Measurements from ENCODE around the gene GALR3.
"Not testable (repeated sequence)": the region's sequence is repeated elsewhere in the genome, so short reads cannot be mapped to it uniquely, and the experiment has no call there.

Gene GALR3

GRCh38 chr22:37792494-37792893 is 30.7 kb upstream of the GALR3 start:
- ChIA-PET CTCF (interaction anchor here (0.7 to 1.1 kb wide), 3 partner anchors 14 to 149 kb away, joined by 3 to 4 read pairs (median 3); no protein-coding TSS in a partner anchor), POLR2A (interaction anchor here (0.6 to 1.8 kb wide), 2 partner anchors 13 to 134 kb away, joined by 3 to 6 read pairs; partner anchors contain the start of gene PDXP)
- no peak for DNase-seq (ENCODE audit: extremely low spot score)
- no peak for TF ChIP-seq LEF1 (IDR thresholded peaks at IDR 0.05; ENCODE audit: borderline replicate concordance)
- no peak for TF ChIP-seq SUZ12 (IDR thresholded peaks at IDR 0.05)
- TF ChIP-seq TARDBP (IDR thresholded peaks at IDR 0.05), result no peak
- TF ChIP-seq L3MBTL2 (conservative IDR thresholded peaks at IDR 0.05), result no peak
- no peak for TF ChIP-seq CTBP1 (IDR thresholded peaks at IDR 0.05; ENCODE audit: borderline replicate concordance)
- TF ChIP-seq FOXA1 (IDR thresholded peaks at IDR 0.05), result no peak
- TF ChIP-seq ELF4 (IDR thresholded peaks at IDR 0.05), result no peak
- TF ChIP-seq FOXM1 (IDR thresholded peaks at IDR 0.05; ENCODE audit: borderline replicate concordance), result no peak
- TF ChIP-seq FOXK2 (IDR thresholded peaks at IDR 0.05), result no peak
- no peak for TF ChIP-seq ARNT (IDR thresholded peaks at IDR 0.05)
- TF ChIP-seq ZNF384 (IDR thresholded peaks at IDR 0.05), result no peak

GRCh38 chr22:37794376-37794775 is 28.8 kb upstream of the GALR3 start:
- CTCF ChIA-PET, result no interaction called here
- TF ChIP-seq LEF1 (IDR thresholded peaks at IDR 0.05; ENCODE audit: borderline replicate concordance) (no peak), HDGF (IDR thresholded peaks at IDR 0.05; ENCODE audit: borderline replicate concordance) (no peak), FOXK2 (IDR thresholded peaks at IDR 0.05) (no peak), ELF4 (IDR thresholded peaks at IDR 0.05) (no peak), SP1 (IDR thresholded peaks at IDR 0.05) (no peak), PKNOX1 (IDR thresholded peaks at IDR 0.05) (no peak), BHLHE40 (IDR thresholded peaks at IDR 0.05; ENCODE audit: borderline replicate concordance) (no peak)
- POLR2A ChIA-PET, result interaction anchor here (1.0 to 2.4 kb wide), 2 partner anchors 11 to 13 kb away, joined by 3 to 10 read pairs; partner anchors contain the start of gene GCAT
- no peak for DNase-seq (ENCODE audit: extremely low spot score)

GRCh38 chr22:37796079-37796478 is 27.1 kb upstream of the GALR3 start:
- DNase-seq (ENCODE audit: extremely low spot score), result no peak
- TF ChIP-seq PKNOX1 (IDR thresholded peaks at IDR 0.05), result no peak
- ChIA-PET CTCF (interaction anchor here (0.6 kb wide), 1 partner anchor 58 kb away, joined by 3 read pairs; no protein-coding TSS in a partner anchor), POLR2A (interaction anchor here (1.0 kb wide), 1 partner anchor 9 kb away, joined by 4 read pairs; a partner anchor contains a TSS)

- DNase-seq (ENCODE audit: extremely low spot score); CTCF ChIA-PET: not testable (repeated sequence)
- POLR2A ChIA-PET, result interaction anchor here (1.3 kb wide), 1 partner anchor 189 kb away, joined by 3 read pairs; the partner anchor contains the start of gene GGA1
Measured at GRCh38 chr22:37797259-37797658, 25.9 kb upstream of the GALR3 start.

GRCh38 chr22:37797874-37798500 is 25.2 kb upstream of the GALR3 start:
- POLR2A ChIA-PET, result interaction anchor here (1.3 kb wide), 1 partner anchor 190 kb away, joined by 3 read pairs; the partner anchor contains the start of gene GGA1
- peak; percentile 82 for TF ChIP-seq L3MBTL2 (conservative IDR thresholded peaks at IDR 0.05)
- no peak for TF ChIP-seq HDGF (IDR thresholded peaks at IDR 0.05; ENCODE audit: borderline replicate concordance)
- CTCF ChIA-PET, result no interaction called here
- DNase-seq (ENCODE audit: extremely low spot score), result no peak

GRCh38 chr22:37799979-37800378 is 23.2 kb upstream of the GALR3 start:
- DNase-seq (ENCODE audit: extremely low spot score); CTCF ChIA-PET; POLR2A ChIA-PET: not testable (repeated sequence)

- DNase-seq (ENCODE audit: extremely low spot score), result no peak
- ChIA-PET CTCF (no interaction called here), POLR2A (interaction anchor here (1.0 to 1.6 kb wide), 5 partner anchors 61 to 194 kb away, joined by 3 to 8 read pairs (median 3); partner anchors contain the start of genes GGA1, NOL12 and PDXP)
- TF ChIP-seq L3MBTL2 (conservative IDR thresholded peaks at IDR 0.05) (no peak; the same call in 1 of the 2 replicates), ARNT (IDR thresholded peaks at IDR 0.05) (0 out of 2 replicates have a peak, but pooled peaks have one; percentile 7), NFRKB (IDR thresholded peaks at IDR 0.05) (no peak)
Measured at GRCh38 chr22:37801946-37802309, 21.3 kb upstream of the GALR3 start.

- POLR2A ChIA-PET, result interaction anchor here (0.6 to 1.6 kb wide), 10 partner anchors 34 to 194 kb away, joined by 3 to 8 read pairs (median 3); partner anchors contain the start of genes ANKRD54, EIF3L, GGA1 and NOL12
- CTCF ChIA-PET, result interaction anchor here (0.6 kb wide), 1 partner anchor 789 kb away, joined by 3 read pairs; no protein-coding TSS in a partner anchor
- TF ChIP-seq NFRKB (IDR thresholded peaks at IDR 0.05) (no peak), SUZ12 (IDR thresholded peaks at IDR 0.05) (no peak), L3MBTL2 (conservative IDR thresholded peaks at IDR 0.05) (peak; percentile 55; the same call in 1 of the 2 replicates)
- peak; percentile 78 for DNase-seq (ENCODE audit: extremely low spot score)
Measured at GRCh38 chr22:37802310-37803194, 20.6 kb upstream of the GALR3 start.

Measured in HEK293T (cell line).